Measurements from ENCODE around the gene NFYB. TPM values are rescaled to one million over a fixed set of nuclear protein-coding genes. Genes with fewer than 3 reads are reported as not detected.
A peak's percentile ranks its signal among the peaks of the same experiment; 100 is the strongest.
"Not testable (repeated sequence)": the region's sequence is repeated elsewhere in the genome, so short reads cannot be mapped to it uniquely, and the experiment has no call there.

NFYB gene
- polyA plus RNA-seq, 10 donors, result 32.2 to 48.2 (median 46.2) TPM

DNA sequence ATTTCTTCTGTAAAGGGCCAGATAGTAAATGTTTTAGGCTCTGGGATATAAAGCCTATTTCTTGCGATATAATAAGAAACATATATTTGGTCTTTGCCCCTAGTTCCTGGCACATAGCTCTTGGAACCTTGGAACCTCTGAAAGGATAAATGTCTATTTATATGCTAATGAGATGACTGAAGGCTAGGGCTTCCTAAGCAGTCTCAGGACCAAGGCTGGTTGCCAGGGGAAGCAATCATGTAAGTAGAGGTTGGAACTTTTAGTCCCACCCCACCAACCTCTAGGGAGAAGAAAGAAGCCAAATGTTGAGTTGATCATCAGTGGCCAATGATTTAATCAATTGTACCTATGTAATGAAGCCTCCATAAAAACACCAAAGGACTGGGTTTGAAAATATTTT, 26.6 kb upstream of the NFYB start:
- DNase-seq, result no peak

- DNase-seq, result peak in 1 of 3 donors; percentile 51
These were observed 25.6 kb upstream of the NFYB start for GRCh38 chr12:104163631-104164030.

DNA sequence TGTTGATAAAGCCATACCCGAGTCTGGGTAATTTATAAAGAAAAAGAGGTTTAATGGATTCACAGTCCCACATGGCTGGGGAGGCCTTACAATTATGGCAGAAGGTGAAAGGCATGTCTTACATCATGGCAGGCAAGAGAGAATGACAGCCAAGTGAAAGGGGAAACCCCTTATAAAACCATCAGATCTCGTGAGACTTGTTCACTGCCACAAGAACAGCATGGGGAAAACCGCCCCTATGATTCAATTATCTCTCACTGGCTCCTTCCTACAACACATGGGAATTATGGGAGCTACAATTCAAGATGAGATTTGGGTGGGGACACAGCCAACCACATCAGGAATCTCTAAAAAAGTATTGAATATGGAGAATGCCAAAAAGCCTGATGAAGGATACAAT, 25.0 kb upstream of the NFYB start:
- not testable (repeated sequence) for DNase-seq

DNA sequence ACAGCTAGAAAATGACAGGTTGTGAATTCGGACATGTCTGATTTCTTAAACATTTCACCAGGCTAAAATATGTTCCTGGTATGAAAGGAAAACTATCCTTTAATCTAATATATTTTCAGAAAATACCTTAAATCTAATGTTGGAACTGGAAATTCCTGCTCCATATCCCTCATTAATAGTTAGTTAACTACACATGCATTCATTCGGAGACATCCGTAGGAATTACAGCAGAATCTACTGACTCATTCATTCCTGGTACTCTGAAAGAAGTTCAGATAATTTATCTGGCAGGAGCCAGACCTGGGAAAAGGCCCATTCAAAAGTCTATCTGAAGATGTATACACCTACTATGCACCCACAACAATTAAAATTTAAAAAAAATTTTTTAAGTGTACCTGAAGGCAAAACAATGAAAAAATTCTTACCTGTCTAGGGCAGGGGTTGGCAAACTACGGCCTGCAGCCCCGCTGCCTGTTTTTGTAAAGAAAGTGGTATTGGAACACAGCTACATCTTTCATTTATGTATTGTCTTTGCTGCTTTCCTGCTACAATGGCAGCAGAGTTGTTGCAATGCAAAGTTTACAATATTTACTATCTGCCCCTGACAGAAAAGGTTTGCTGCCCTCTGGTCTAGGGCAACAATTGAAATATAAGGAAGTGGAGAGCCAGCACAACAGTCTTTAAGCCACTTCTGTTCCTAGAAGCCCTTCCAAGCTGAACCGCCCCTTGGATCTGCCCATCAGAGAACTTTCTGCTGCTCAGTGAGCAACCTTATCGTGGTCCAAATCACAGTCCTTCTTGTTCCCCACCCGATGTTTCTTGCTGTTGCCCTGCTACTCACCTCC, 17.9 kb upstream of the NFYB start:
- no peak for DNase-seq

DNA sequence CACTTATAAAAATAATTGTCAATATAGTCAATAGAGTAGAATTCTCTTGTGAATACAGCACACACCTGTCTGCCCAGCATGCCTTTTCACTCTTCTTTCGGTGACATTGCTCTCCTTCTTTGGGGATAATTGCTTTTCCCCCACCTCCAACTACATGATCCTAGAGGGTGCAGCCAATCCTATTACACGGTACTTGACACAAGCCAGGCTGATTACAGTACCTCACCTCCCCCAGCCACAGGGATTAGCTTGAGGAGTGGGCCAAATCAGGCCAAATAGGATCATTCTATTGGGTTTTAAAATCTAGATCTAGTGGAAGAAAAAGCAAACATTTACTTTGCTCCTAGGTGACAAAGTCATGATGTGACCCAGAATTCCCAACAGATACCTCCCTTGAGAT, 16.8 kb upstream of the NFYB start:
- DNase-seq, result no peak

- no peak for DNase-seq
These were observed 16.3 kb upstream of the NFYB start for GRCh38 chr12:104154286-104154685.

DNA sequence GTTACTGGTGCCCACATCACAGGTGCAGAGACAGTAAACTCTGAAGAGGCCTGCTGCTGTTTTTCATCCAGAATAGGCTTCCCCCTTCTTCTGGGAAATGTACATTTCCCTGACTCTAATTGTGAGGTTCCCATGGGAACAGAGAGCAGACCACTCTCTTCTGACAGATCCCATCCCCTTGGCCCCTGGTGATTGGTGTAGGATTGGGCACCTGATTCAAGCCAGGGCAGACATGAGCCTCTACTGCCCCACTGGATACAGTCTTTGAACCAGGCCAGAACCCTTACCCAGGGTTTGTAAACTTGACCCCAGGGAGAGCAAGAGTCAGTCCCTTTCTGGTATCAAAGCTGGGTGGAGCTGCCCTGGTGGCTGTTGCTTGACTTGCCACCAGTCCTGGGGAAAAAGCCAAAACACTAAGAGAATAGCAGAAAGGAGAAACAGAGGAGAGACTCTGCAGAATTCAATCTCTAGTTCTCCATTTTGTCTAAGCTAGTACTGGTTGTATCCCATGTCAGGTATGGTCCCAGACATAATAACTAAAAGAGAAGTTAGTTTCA, 14.8 kb upstream of the NFYB start:
- DNase-seq, result no peak

DNA sequence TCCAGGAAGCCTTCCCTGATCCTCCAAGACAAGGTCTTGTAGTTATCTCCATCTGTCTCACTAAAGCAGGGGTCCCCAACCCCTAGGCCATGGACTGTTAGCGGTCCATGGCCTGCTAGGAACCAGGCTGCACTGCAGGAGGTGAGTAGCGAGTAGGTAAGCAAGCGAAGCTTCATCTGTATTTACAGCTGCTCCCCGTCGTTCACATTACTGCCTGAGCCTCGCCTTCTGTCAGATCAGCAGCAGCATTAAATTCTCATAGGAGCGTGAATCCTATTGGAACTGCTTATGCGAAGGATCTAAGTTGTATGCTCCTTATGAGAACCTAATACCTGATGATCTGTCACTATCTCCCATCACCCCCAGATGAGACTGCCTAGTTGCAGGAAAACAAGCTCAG, 12.4 kb upstream of the NFYB start:
- no peak for DNase-seq

- DNase-seq, result no peak
These were observed 9.3 kb upstream of the NFYB start for GRCh38 chr12:104147346-104147745.

- no peak for DNase-seq
These were observed 5.9 kb upstream of the NFYB start for GRCh38 chr12:104143918-104144317.

DNA sequence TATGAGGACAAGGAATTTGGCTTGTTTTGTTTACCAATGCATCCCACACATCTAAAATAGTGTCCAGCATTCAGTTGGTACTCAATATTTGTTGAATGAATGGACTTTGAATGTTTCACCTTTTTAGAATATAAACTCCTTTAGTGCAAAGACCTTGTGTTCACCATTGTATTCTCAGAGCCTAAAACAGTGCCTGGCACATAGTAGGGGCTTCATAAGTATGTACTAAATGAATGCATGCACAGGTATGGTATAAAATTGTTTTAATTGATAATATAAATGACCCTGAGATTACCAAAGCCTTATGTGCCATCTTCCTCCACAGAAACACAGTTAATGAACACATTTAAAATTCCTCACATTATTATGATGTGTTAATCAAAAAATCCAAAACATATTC, 5.0 kb upstream of the NFYB start:
- DNase-seq, result no peak

DNA sequence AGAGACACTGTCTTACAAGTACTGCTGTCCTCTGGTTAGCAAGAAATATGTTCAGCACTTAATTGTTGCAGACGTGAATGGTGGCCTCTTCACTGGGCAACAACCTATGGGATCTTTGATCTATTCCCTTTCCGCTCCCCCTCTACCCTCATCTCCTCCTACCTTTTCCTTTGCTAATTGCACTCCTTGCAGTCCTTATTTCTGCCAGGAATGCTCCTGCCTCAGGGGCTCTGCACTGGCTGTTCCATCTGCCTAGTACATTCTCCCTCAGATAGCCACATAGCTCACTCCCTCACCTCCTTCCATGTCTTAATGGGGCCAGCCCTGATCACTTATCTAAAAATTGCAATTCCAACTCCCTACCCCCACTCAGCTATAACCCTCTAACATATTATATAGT, 4.5 kb upstream of the NFYB start:
- no peak for DNase-seq

DNA sequence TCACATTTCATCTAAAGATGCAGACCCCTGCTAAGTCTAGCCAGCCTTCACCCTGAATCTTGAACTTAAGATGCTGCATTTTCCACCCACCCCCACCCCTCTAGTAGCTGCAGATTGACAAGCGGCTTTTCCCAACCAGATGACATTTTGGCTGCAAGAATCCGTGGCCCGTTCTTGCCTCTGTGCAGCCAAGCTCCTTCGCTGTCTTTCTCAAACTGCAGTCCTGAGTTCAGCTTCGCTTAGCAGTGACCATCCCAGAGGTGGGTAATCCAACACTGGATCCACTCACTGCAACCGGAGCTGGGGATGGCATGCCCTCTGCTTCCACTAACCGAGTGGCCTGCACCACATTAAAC, 765 bp upstream of the NFYB start:
- DNase-seq, result peak in 2 of 3 donors; percentile 27 to 37

DNA sequence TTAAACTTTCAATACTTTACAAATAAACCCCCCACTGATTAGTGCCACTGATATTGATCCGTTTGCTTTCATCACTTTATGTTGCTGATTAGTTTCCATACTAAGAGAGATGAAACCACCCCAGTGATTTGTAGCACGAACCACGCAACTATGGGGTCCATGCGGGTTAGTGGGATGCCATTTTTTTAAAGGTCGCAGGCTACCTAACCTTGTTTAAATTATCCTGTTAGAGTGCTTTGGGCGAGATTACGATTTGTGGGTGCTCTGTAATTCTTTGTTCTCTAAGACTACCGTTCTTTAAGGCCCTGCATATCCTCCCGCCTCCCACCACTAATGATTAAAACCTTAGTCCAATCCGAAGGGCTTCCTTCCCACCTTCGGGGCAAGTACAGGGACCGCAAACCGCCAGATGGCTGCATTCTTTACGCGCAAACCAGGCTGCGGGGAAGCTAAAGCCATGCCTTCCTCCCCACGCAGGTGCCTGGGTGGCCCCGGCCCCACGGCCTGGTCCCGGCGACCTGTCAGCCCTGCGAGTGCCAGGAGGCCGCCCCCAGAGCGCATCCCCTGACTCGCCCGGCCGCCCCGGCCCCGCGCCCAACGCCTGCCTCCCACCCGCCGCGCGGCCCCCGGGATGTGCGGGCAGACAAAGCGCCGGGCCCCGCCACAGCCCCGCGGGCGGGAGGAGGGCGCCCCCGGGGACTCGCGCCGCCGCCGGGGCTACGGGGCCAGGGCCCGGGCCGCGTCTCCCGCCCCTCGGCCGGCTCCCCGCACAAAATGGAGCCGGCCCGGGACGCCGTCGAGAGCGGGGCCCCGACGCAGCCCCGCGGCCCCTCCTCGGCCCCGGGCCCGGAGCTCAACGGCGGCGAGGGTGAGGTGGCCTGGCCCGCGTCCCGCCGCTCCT, 759 bp downstream of the NFYB start:
- DNase-seq, result peak; percentile 17 to 76 (median 40)

GRCh38 chr12:104136577-104136976, 1.4 kb downstream of the NFYB start:
- peak; percentile 10 to 55 (median 18) for DNase-seq

- DNase-seq, result no peak
These were observed 3.1 kb downstream of the NFYB start for GRCh38 chr12:104134882-104135281.

DNA sequence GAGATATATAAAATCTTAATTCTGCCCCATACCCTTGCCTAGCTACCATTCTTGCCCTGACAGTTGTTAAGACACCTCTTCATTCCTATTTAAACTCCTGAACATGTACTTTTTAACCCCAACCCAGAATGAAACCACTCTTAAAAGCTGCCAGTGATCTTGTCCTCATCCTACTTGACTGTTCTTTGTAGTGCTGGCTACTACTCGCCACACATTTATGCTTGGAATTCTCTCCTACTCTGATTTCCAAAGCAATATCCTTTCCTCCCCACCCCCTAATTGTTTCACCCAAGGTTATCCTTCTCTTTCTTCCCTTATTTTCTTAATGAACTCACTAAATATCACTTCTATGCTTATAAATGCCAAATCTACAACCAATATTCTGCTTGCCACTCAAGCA, 4.1 kb downstream of the NFYB start:
- DNase-seq, result peak in 1 of 3 donors; percentile 7

- DNase-seq, result no peak
These were observed 4.7 kb downstream of the NFYB start for GRCh38 chr12:104133321-104133720.

GRCh38 chr12:104132351-104132956, 5.6 kb downstream of the NFYB start:
- no peak for DNase-seq

GRCh38 chr12:104131609-104132008, 6.4 kb downstream of the NFYB start:
- no peak for DNase-seq

- DNase-seq, result no peak
These were observed 7.2 kb downstream of the NFYB start for GRCh38 chr12:104130760-104131159.

DNA sequence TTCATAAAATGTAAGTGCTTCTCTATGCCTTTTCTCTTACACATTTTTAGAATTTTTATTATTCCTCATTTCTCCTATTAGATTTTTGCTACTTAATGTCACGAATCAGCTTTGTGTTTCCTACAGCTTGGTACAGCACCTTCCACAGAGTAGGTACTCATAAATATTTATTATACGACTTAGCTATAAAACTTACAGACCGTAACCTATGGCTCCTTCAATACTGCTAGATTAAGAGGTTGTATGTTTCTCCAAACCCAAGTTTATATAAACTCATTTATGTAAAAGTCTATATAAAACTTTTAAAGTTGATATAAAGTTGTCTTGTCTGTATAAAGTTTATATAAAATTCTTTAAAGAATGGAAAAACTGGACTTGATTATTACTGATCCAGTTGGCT, 11.5 kb downstream of the NFYB start:
- DNase-seq, result no peak

All from muscle of back (tissue), 11 donors.